Fibroblast of pulmonary artery (primary cell): Measurements from ENCODE around the gene ANKZF1.

Experiments used
- DNase-seq: peaks from one replicate; pipeline ENCODE4 v3.0.0-alpha.2; 2010; ENCODE audit warnings: low read depth
- H3K4me3 ChIP-seq: replicated peaks from 2 replicates; pipeline ENCODE4 v1.5.1; 2011; ENCODE audit warnings: low read depth, mild to moderate bottlenecking, control low read depth, low read length, moderate library complexity
- TF ChIP-seq, protein P1 (sequence below): IDR thresholded peaks from 2 replicates; pipeline ENCODE4 v1.5.1; 2011; ENCODE audit warnings: mild to moderate bottlenecking, control low read depth, low read length, inconsistent platforms; ENCODE audit errors: missing control alignments

The ANKZF1 gene

DNA sequence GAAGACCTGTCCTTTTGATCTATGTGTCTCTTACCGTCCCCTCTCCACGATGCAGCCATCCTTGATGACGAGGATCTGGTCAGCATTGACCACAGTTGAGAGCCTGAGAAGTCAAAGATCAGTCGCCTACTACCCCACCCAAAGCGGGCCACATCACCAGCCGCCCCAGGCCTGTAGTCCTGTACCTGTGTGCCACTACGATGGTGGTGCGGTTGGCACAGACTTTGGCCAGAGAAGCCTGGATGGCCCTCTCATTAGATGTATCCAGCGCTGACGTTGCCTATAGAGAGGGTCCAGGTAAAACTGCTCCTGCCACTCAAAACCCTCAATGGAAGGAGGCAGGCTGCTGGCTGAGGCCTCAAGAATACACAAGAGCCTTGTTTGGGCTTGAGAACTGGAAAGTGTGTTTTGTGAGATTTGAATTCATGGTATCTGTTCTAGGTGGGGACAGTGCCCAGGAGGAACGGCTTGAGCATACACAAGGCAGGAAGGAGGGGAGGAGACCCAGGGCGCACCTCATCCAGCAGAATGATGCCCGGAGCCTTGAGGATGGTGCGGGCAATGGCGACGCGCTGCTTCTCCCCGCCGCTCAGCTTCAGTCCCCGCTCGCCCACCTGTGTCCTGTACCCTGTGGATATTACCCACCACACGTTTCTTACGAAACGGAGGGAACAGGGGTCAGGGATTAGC, 19.3 kb upstream of the ANKZF1 start:
- H3K4me3 ChIP-seq: no peak overlapping the region
- TF ChIP-seq, protein P1, sequence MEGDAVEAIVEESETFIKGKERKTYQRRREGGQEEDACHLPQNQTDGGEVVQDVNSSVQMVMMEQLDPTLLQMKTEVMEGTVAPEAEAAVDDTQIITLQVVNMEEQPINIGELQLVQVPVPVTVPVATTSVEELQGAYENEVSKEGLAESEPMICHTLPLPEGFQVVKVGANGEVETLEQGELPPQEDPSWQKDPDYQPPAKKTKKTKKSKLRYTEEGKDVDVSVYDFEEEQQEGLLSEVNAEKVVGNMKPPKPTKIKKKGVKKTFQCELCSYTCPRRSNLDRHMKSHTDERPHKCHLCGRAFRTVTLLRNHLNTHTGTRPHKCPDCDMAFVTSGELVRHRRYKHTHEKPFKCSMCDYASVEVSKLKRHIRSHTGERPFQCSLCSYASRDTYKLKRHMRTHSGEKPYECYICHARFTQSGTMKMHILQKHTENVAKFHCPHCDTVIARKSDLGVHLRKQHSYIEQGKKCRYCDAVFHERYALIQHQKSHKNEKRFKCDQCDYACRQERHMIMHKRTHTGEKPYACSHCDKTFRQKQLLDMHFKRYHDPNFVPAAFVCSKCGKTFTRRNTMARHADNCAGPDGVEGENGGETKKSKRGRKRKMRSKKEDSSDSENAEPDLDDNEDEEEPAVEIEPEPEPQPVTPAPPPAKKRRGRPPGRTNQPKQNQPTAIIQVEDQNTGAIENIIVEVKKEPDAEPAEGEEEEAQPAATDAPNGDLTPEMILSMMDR: no peak
- no peak for DNase-seq

DNA sequence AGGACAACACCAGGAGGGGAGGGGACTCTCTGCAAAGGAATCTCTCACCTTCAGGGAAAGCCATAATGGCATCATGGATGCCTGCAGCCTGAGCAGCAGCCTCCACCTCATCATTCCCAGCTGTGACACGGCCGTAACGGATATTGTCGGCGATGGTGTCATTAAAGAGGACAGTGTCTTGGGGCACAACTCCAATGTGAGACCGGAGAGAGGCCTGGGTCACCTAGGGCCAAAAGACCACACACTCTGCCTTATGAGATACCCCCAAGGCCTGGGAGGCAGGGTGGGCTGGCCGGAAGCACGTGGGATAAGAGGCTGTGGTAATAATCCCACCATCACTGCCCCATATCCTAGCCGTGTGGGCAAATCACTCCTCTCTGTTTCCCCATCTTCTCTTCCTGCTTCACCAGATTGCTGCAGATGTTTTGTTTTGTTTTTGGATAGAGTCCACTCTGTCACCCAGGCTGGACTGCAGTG, 18.7 kb upstream of the ANKZF1 start:
- DNase-seq: no peak
- TF ChIP-seq, protein P1: no peak
- no peak overlapping the region for H3K4me3 ChIP-seq

DNA sequence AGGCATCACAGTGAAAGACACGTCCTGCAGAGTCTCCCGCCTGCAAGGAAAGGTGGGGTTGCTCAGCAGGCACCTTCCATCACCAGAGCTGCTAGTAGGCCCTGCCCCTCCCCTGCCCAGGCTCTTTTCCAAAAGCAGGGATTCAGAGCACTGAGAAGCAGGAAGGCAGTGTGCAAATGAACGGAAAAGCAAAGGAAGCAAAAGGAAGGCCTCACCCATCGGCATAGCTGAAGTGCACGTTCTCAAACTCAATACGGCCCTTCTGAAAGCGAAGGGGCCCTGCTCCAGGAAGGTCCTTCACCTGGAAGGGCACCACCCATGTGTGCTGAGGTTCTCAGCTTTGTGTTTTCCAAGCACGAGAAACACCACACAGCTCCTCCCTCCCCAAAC, 16.6 kb upstream of the ANKZF1 start:
- TF ChIP-seq, protein P1: no peak

DNA sequence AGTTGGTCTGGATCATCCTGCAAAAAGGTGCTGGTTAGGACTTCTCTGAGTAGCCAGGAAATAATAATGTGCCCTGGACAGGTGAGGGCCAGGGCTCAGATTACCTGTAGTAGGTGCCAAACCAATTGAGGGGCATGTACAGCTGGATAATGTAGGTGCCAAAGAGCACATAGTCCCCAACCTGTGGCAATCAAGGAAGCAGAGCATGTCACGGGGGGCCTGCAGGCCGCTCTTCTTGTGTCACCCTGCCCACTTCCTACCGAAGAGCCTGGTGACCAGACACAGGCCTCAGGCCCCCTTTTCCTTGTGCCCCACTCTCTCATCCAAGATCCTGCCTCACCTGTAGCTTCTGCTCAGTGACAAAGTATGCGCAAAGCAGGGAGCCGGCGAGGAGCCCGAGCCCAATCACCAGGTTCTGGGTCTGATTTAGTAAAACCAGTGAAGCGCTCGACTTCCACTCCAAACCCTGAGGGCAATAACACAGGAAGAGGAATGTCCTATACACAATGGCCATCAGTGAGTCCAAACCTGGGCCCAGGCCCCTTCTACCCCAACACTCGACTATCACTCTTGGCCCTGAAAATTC, 16.0 kb upstream of the ANKZF1 start:
- H3K4me3 ChIP-seq: no peak overlapping the region
- TF ChIP-seq, protein P1: no peak
- DNase-seq: no peak

More for the DNA sequence above, 16.6 kb upstream of the ANKZF1 start:
- H3K4me3 ChIP-seq: no peak overlapping the region
- DNase-seq: no peak

DNA sequence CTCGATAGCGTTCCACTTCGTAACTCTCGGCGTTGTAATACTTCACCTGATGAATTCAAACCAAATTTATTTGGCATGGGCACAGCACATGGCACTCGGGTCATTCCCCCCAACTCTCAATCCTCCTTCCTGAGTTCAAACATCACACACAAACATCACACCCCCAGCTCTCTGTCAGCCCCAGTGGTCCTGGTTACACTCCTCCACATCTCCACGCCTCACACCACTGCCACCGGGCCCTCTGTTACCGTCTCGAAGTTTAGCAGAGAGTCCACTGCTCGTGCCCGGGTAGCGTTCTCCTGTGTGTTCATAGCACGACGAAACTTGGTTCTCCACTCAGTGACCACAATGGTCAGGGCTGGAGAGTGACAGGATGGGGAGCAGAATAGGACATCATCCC, 15.5 kb upstream of the ANKZF1 start:
- DNase-seq: no peak
- no peak overlapping the region for H3K4me3 ChIP-seq
- TF ChIP-seq, protein P1: no peak

DNA sequence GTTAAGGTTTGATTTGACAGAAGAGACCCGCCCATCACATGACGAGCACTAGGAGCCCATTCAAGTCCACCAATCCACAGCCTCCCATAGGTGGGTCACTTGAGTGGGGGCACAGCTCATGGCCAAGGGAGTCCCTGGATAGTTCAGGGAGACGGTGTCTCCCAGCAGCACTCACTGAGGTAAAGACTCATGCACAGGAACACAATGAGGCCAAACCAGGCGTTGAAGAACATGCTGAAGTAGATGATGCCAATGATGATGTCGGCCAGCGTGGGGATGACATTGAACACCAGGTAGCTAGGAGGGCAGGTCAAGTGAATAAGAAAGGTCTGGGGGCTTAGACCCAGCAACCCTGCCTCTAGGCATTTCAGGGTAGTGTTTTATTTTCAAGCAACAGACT, 14.8 kb upstream of the ANKZF1 start:
- TF ChIP-seq, protein P1: no peak
- H3K4me3 ChIP-seq: no peak overlapping the region
- DNase-seq: no peak
